ENCODE measurements around the gene PDHA2. TPM values are rescaled to one million over a fixed set of nuclear protein-coding genes. Genes with fewer than 3 reads are reported as not detected.
"Not testable (repeated sequence)": the region's sequence is repeated elsewhere in the genome, so short reads cannot be mapped to it uniquely, and the experiment has no call there.

PDHA2 gene
- not detected for polyA plus RNA-seq (ENCODE audit: insufficient read length)
- long read RNA-seq, donor 1: 0 reads
- long read RNA-seq, donor 2: 0 reads
- long read RNA-seq, donor 3: 0 reads
- long read RNA-seq, donor 4: 0 reads
- long read RNA-seq, donor 5: 0 reads
- long read RNA-seq, donor 6: 0 reads
- long read RNA-seq, donor 7: 0 reads
- long read RNA-seq, donor 8: 0 reads

DNA sequence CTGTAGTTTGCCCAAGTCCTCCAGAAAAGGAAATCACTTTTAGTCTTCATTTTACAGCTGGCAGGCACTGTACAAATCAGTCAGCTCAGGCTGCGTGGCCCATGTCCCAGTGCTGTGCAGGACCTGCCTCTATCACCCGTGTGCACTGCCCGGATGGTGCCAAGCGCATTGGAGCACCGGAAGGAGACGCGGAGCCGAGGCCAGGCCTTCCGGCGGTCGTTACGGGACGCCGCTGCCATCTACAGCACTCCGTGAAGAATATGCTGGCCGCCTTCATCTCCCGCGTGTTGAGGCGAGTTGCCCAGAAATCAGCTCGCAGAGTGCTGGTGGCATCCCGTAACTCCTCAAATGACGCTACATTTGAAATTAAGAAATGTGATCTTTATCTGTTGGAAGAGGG lies at the start of gene PDHA2:
TSS of gene PDHA2 (plus strand) at position 203 of the 400 bp plus-strand sequence. CDS start at position 261, 58 bp downstream.
- DNase-seq: no peak

DNA sequence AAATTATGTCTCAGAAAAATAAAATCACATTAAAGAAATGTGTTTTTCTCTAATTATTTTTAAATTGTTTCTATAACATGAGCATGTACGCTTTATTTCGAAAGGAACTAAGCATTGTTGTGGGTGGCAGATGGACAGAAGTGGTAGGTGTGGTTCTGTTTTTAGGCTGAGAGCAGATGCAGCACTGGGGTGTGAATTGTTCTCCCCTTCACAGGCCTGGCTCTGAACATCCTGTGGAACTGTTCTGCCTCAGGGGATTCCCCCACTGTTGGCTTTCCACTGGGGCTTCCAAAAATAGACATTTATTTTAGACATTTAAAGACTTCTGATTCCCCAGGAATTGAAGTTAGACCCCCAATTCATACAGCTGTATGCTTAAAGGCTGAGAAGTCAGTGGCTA lies 41.9 kb upstream of the PDHA2 start:
- DNase-seq: no peak

GRCh38 chr4:95798727-95799126 lies 41.2 kb upstream of the PDHA2 start:
- DNase-seq: no peak

GRCh38 chr4:95821867-95822266 lies 18.0 kb upstream of the PDHA2 start:
- no peak for DNase-seq

GRCh38 chr4:95825546-95825945 lies 14.3 kb upstream of the PDHA2 start:
- DNase-seq: no peak

GRCh38 chr4:95830651-95831050 lies 9.2 kb upstream of the PDHA2 start:
- no peak for DNase-seq

DNA sequence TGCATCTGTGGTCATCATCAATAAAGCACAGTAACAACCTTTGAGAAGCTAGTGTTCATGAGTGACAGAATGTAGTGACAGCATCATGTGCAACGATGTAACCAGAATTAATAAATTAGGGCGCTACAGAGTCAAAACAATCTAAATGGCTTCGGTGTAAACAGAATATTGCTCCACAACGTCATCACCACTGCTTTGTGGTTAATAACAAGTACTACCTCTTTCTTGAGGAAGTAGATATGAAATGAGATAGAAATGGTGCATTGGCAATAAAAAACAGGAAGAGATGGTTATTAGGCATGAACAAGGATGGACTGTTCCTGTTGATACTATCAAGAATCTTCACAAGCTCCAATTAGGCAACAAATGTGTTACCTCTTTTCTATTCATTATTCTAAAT lies 8.7 kb upstream of the PDHA2 start:
- DNase-seq: no peak

- DNase-seq: peak; percentile 46
These were observed 6.1 kb upstream of the PDHA2 start for GRCh38 chr4:95833711-95834194.

GRCh38 chr4:95835672-95836071 lies 4.2 kb upstream of the PDHA2 start:
- peak; percentile 31 for DNase-seq

DNA sequence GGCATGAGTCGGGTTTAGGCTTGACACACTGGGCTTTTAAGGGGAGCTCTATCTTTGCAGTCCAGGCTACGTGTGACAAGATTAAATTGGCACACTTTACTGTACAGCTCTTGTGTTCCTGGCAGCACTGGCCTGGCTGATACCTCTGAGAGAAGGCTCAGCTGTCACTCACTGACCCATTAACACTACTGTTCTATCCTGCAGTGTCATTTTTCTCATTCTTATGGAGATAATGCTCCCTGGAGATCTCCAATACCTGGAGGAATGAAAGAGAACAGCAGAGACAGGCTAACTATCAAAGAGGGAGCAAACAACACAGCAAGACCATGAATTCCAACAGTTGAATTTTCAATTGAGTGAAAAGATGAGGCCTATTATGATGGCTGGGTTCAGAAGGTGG lies 1.7 kb upstream of the PDHA2 start:
- no peak for DNase-seq

DNA sequence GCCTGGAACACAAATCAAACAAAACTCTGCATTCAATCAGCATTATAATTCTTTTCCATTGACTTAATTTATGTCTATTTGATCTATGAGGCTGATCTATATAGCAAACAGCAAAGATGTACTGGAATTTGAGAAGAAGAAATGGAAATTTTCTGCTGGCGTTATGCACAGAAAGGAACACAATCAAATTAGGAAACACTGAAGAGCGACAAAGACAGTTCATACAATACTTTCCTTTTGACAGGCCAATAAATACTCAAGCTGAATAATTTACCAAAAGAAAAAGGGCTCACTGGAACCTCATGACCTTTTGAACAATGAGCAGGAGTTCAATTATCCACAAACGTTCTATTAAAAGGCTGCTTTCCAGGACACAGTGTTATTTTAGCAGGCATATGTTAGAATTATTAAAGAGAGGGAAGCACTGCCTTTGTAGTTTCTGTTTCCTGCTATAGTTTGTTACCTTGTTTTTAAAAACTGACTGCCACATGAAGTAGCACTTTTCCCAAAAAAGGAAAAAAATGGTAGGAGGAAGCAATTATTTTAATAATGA lies 8.1 kb downstream of the PDHA2 start:
- DNase-seq: no peak

DNA sequence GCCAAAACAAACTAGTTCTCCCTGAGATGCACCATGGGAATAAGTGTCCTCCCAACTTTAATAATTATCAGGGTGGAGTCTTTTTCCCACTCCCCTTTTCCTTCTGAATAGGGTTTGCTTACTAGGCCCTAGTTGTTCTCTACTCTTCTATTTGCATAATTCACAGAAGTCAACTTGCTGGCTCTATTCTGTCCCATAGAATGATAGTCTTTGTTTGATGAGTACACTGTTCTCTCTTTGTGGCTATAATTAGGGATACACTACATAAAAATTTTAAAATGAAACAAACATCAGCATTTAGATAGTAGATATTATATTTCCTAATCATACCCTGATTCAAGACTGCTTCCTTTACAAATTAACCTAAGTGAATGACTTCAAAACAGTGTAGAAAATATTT lies 10.3 kb downstream of the PDHA2 start:
- DNase-seq: no peak

GRCh38 chr4:95857761-95858160 lies 17.9 kb downstream of the PDHA2 start:
- no peak for DNase-seq

- DNase-seq: peak; percentile 6
These were observed 28.0 kb downstream of the PDHA2 start for GRCh38 chr4:95867919-95868318.

- not testable (repeated sequence) for DNase-seq
These were observed 29.5 kb downstream of the PDHA2 start for GRCh38 chr4:95869414-95869813.

- no peak for DNase-seq
These were observed 30.1 kb downstream of the PDHA2 start for GRCh38 chr4:95869961-95870500.

DNA sequence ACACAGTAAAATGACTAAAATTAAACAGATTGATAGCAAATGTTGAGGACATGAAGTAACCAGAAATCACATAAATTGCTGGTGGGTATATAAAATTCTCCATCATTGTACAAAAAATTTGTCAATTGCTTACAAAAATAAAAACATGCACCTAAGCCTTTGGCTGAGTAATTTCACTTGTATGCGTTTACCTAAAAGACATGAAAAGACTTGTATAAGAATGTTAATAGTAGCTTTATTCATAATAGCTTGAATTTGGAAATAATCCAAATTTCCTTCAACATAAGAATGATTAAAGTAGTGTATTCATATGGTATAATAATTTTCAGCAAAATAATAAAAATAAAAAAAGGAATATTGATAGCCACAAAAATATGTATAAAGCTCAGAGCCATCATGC lies 37.7 kb downstream of the PDHA2 start:
- DNase-seq: no peak

- DNase-seq: no peak
These were observed 47.7 kb downstream of the PDHA2 start for GRCh38 chr4:95887551-95887950.

GRCh38 chr4:95889662-95890061 lies 49.8 kb downstream of the PDHA2 start:
- no peak for DNase-seq
